Nephron progenitor cell (in vitro differentiated cells): ENCODE results near the gene CAMTA1.

ENCODE experiments used
- DNase-seq: peaks from one replicate; pipeline ENCODE4 v3.0.0; 2021
- H3K27ac Mint-ChIP-seq: 2 replicates; pipeline ENCODE4 v1.8.0; 2021; ENCODE audit warnings: mild to moderate bottlenecking, moderate library complexity, mixed read lengths
- H3K27me3 Mint-ChIP-seq: 2 replicates; pipeline ENCODE4 v1.8.0; 2021; ENCODE audit warnings: mild to moderate bottlenecking, low read depth, mixed read lengths; ENCODE audit not compliant: poor library complexity
- H3K36me3 Mint-ChIP-seq: 2 replicates; pipeline ENCODE4 v1.8.0; 2021; ENCODE audit warnings: low read depth, mixed read lengths
- H3K4me1 Mint-ChIP-seq: 2 replicates; pipeline ENCODE4 v1.8.0; 2021; ENCODE audit warnings: mixed read lengths
- H3K4me3 Mint-ChIP-seq: 2 replicates; pipeline ENCODE4 v1.8.0; 2021; ENCODE audit warnings: mild to moderate bottlenecking, moderate library complexity, mixed read lengths
- H3K9me3 Mint-ChIP-seq: 2 replicates; pipeline ENCODE4 v1.8.0; 2021; ENCODE audit warnings: mild to moderate bottlenecking, moderate library complexity, mixed read lengths
- TF ChIP-seq, protein P1 (sequence below): fragments of 200-600 bp; sonication (generic); IDR thresholded peaks from 2 replicates; pipeline ENCODE4 v1.5.0; 2021; ENCODE audit warnings: antibody characterized with exemption

CAMTA1 gene

DNA sequence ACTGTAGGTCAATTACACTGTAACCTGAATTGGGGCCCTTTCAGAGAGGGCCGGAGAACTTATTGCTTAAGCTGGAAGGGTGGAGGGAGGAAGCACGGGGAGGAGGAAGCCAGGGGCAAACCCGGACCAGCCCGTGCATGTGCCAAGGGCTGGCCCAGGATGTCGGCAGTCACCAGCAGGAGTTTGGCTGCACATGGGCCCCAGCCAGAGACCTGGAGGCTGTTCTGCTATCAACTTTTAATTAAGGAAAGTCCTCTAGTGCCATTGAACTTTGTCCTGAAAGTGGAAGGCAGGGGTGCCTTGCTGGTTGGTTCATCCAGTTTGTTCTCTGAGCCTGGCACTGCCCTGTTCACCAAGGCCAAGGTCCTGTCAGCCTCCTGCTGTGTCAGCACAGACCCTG lies 785.1 kb downstream of the CAMTA1 start:
- Mint-ChIP-seq H3K4me3 (no peak overlapping the region), H3K27me3 (peaks cover 8% of the 10 kb centered on the region), H3K36me3 (no peaks in the 10 kb centered on the region), H3K9me3 (no peaks in the 10 kb centered on the region), H3K27ac (no peak overlapping the region), H3K4me1 (no peaks in the 10 kb centered on the region)
- TF ChIP-seq, protein P1, sequence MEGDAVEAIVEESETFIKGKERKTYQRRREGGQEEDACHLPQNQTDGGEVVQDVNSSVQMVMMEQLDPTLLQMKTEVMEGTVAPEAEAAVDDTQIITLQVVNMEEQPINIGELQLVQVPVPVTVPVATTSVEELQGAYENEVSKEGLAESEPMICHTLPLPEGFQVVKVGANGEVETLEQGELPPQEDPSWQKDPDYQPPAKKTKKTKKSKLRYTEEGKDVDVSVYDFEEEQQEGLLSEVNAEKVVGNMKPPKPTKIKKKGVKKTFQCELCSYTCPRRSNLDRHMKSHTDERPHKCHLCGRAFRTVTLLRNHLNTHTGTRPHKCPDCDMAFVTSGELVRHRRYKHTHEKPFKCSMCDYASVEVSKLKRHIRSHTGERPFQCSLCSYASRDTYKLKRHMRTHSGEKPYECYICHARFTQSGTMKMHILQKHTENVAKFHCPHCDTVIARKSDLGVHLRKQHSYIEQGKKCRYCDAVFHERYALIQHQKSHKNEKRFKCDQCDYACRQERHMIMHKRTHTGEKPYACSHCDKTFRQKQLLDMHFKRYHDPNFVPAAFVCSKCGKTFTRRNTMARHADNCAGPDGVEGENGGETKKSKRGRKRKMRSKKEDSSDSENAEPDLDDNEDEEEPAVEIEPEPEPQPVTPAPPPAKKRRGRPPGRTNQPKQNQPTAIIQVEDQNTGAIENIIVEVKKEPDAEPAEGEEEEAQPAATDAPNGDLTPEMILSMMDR: no peak
- DNase-seq: no peak

- DNase-seq: no peak
- H3K27me3 Mint-ChIP-seq: peaks cover 14% of the 10 kb centered on the region
- no peak overlapping the region for H3K27ac Mint-ChIP-seq
- no peak overlapping the region for H3K4me3 Mint-ChIP-seq
- H3K36me3 Mint-ChIP-seq: no peaks in the 10 kb centered on the region
- TF ChIP-seq, protein P1: no peak
- no peaks in the 10 kb centered on the region for H3K9me3 Mint-ChIP-seq
- H3K4me1 Mint-ChIP-seq: peaks cover 14% of the 10 kb centered on the region
Observed at GRCh38 chr1:7572654-7573152, 787.4 kb downstream of the CAMTA1 start.

DNA sequence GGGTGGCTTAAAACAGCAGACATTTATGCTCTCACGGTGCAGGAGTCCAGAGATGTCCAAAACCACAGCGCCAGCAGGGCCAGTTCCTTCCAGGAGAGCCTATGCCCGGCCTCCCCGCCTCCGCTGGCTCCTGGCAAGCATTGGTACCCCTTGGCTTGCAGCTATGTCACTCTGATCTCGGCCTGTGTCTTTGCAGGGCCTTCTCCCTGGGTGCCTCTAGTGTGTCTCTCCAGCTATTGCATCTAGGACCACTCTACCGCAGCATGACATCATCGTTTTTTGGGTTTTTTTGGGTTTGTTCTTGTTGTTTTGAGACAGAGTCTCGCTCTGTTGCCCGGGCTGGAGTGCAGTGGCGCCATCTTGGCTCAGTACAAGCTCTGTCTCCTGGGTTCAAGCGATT lies 788.2 kb downstream of the CAMTA1 start:
- DNase-seq: no peak
- Mint-ChIP-seq H3K36me3 (no peaks in the 10 kb centered on the region), H3K27ac (no peak overlapping the region), H3K9me3 (no peaks in the 10 kb centered on the region), H3K27me3 (peaks cover 16% of the 10 kb centered on the region), H3K4me1 (peaks cover 14% of the 10 kb centered on the region), H3K4me3 (no peak overlapping the region)
- TF ChIP-seq, protein P1: no peak

GRCh38 chr1:7574121-7575040 lies 789.1 kb downstream of the CAMTA1 start:
- H3K36me3 Mint-ChIP-seq: no peaks in the 10 kb centered on the region
- H3K4me1 Mint-ChIP-seq: peaks cover 14% of the 10 kb centered on the region
- no peak overlapping the region for H3K27ac Mint-ChIP-seq
- H3K27me3 Mint-ChIP-seq: peaks cover 21% of the 10 kb centered on the region
- no peaks in the 10 kb centered on the region for H3K9me3 Mint-ChIP-seq
- no peak for DNase-seq
- TF ChIP-seq, protein P1: no peak
- H3K4me3 Mint-ChIP-seq: no peak overlapping the region

DNA sequence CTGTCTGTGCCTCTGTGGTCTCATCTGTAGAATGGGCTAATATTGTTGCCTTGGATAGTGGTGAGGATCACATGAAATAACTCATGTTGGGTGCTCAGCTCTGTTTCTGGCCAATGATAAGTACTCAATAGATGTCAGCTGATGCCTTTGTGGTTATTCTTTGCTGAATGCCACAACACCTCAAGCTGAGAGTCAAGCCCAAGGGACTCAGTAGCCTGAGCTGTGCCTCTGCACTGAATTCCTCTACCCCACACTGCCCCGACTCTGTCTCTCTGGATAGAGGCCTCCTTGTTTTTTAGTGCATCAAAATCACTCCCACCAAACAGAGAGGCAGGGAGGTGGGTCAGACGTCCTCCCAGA lies 789.8 kb downstream of the CAMTA1 start:
- H3K36me3 Mint-ChIP-seq: no peaks in the 10 kb centered on the region
- H3K9me3 Mint-ChIP-seq: no peaks in the 10 kb centered on the region
- H3K4me1 Mint-ChIP-seq: peaks cover 14% of the 10 kb centered on the region
- DNase-seq: no peak
- H3K27ac Mint-ChIP-seq: no peak overlapping the region
- TF ChIP-seq, protein P1: no peak
- no peak overlapping the region for H3K4me3 Mint-ChIP-seq
- H3K27me3 Mint-ChIP-seq: peaks cover 21% of the 10 kb centered on the region
